Measurements from ENCODE around the gene TNNI3K.

The TNNI3K gene

GRCh38 chr1:74498901-74499300 is 263.7 kb downstream of the TNNI3K start:
- FAIRE-seq (no peak), DNase-seq (ENCODE audit: low spot score) (no peak)

- FAIRE-seq (no peak), DNase-seq (ENCODE audit: low spot score) (peak; percentile 11)
Observed at GRCh38 chr1:74502432-74502831, 267.2 kb downstream of the TNNI3K start.

- FAIRE-seq (no peak), DNase-seq (ENCODE audit: low spot score) (no peak)
Observed at GRCh38 chr1:74502858-74503257, 267.7 kb downstream of the TNNI3K start.

GRCh38 chr1:74504125-74504932 is 269.1 kb downstream of the TNNI3K start:
- FAIRE-seq (no peak), DNase-seq (ENCODE audit: low spot score) (no peak)

GRCh38 chr1:74504933-74505512 is 269.8 kb downstream of the TNNI3K start:
- no peak for DNase-seq (ENCODE audit: low spot score)
- FAIRE-seq = no peak

GRCh38 chr1:74505928-74506710 is 270.9 kb downstream of the TNNI3K start:
- no peak for DNase-seq (ENCODE audit: low spot score)
- FAIRE-seq = no peak

- FAIRE-seq (no peak), DNase-seq (ENCODE audit: low spot score) (no peak)
Observed at GRCh38 chr1:74508449-74508848, 273.3 kb downstream of the TNNI3K start.

GRCh38 chr1:74512170-74512915 is 277.2 kb downstream of the TNNI3K start, which contains the start of gene LRRC53:
Gene LRRC53 (minus strand): TSS chr1:74512611. CDS start chr1:74483349, 29,262 bp downstream.
- FAIRE-seq (no peak), DNase-seq (ENCODE audit: low spot score) (no peak)

GRCh38 chr1:74513411-74514300 is 278.5 kb downstream of the TNNI3K start:
- DNase-seq (ENCODE audit: low spot score) = no peak
- no peak for FAIRE-seq

- FAIRE-seq (no peak), DNase-seq (ENCODE audit: low spot score) (no peak)
Observed at GRCh38 chr1:74517599-74518051, 282.4 kb downstream of the TNNI3K start.

- FAIRE-seq = no peak
- DNase-seq (ENCODE audit: low spot score) = no peak
Observed at GRCh38 chr1:74522148-74522547, 287.0 kb downstream of the TNNI3K start.

GRCh38 chr1:74523873-74524480 is 288.8 kb downstream of the TNNI3K start:
- no peak for DNase-seq (ENCODE audit: low spot score)
- no peak for FAIRE-seq

GRCh38 chr1:74526708-74527107 is 291.5 kb downstream of the TNNI3K start:
- no peak for DNase-seq (ENCODE audit: low spot score)
- no peak for FAIRE-seq

GRCh38 chr1:74528123-74528522 is 292.9 kb downstream of the TNNI3K start:
- FAIRE-seq = no peak
- no peak for DNase-seq (ENCODE audit: low spot score)

GRCh38 chr1:74530892-74531291 is 295.7 kb downstream of the TNNI3K start:
- no peak for FAIRE-seq
- DNase-seq (ENCODE audit: low spot score) = no peak

GRCh38 chr1:74531796-74532195 is 296.6 kb downstream of the TNNI3K start:
- no peak for FAIRE-seq

GRCh38 chr1:74534241-74534640 is 299.1 kb downstream of the TNNI3K start:
- FAIRE-seq (no peak), DNase-seq (ENCODE audit: low spot score) (no peak)

More at GRCh38 chr1:74531796-74532195, 296.6 kb downstream of the TNNI3K start:
- no peak for DNase-seq (ENCODE audit: low spot score)

GRCh38 chr1:74545821-74546220 is 310.6 kb downstream of the TNNI3K start:
- no peak for FAIRE-seq
- no peak for DNase-seq (ENCODE audit: low spot score)

- FAIRE-seq (no peak), DNase-seq (ENCODE audit: low spot score) (no peak)
Observed at GRCh38 chr1:74548961-74549750, 314.0 kb downstream of the TNNI3K start.
